DND-41 (cell line): Measurements from ENCODE around the gene MEOX2.

ENCODE experiments used
- ATAC-seq: fragments of 200-7000 bp; cut with Tn5 transposase; 3 replicates; pipeline ENCODE4 v1.9.1; 2021; ENCODE audit warnings: low read depth; ENCODE audit not compliant: insufficient read depth
- DNase-seq: peaks from one replicate; pipeline ENCODE4 v3.0.0-alpha.2; 2020
- H2AFZ ChIP-seq: 2 replicates; pipeline ENCODE4 v1.6.0; 2012; ENCODE audit warnings: low read depth, low read length
- H3K27ac ChIP-seq: 2 replicates; pipeline ENCODE4 v1.5.1; 2012; ENCODE audit warnings: low read length, inconsistent platforms
- H3K27me3 ChIP-seq: fragments of 200-600 bp; sonication (generic); 2 replicates; pipeline ENCODE4 v1.6.0; 2012; ENCODE audit warnings: low read length, mild to moderate bottlenecking, inconsistent platforms; ENCODE audit not compliant: insufficient read depth, poor library complexity
- H3K36me3 ChIP-seq: 2 replicates; pipeline ENCODE4 v1.5.1; 2012; ENCODE audit warnings: low read length, inconsistent platforms; ENCODE audit not compliant: insufficient read depth
- H3K4me1 ChIP-seq: 2 replicates; pipeline ENCODE4 v1.5.1; 2012; ENCODE audit warnings: mild to moderate bottlenecking, low read length; ENCODE audit not compliant: insufficient read depth
- H3K4me2 ChIP-seq: 2 replicates; pipeline ENCODE4 v1.6.0; 2012; ENCODE audit warnings: mild to moderate bottlenecking, moderate library complexity, low read length, inconsistent platforms; ENCODE audit not compliant: insufficient read depth
- H3K4me3 ChIP-seq, 2 experiments: fragments of 200-600 bp in 1 of 2; shearing (Covaris generic) in 1 of 2; 2 replicates each; pipeline ENCODE4 v1.5.1; 2012 to 2016; ENCODE audit warnings: inconsistent platforms in 2 of 2, low read length in 2 of 2, mild to moderate bottlenecking in 2 of 2, low read depth in 1 of 2, moderate library complexity in 1 of 2
- H3K79me2 ChIP-seq: 2 replicates; pipeline ENCODE4 v1.6.0; 2012; ENCODE audit warnings: low read length, inconsistent platforms; ENCODE audit not compliant: insufficient read depth
- H3K9ac ChIP-seq: 2 replicates; pipeline ENCODE4 v1.6.0; 2012; ENCODE audit warnings: low read depth, mild to moderate bottlenecking, inconsistent platforms, low read length, moderate library complexity
- H3K9me3 ChIP-seq: 2 replicates; pipeline ENCODE4 v1.5.1; 2012; ENCODE audit warnings: low read length, moderate library complexity, mild to moderate bottlenecking, inconsistent platforms; ENCODE audit not compliant: insufficient read depth, severe bottlenecking
- H4K20me1 ChIP-seq: 2 replicates; pipeline ENCODE4 v1.6.0; 2012; ENCODE audit warnings: low read length; ENCODE audit not compliant: insufficient read depth
- CTCF ChIP-seq: IDR thresholded peaks from 2 replicates; pipeline ENCODE4 v1.5.1; 2012; ENCODE audit warnings: borderline replicate concordance, low read length, moderate library complexity, mild to moderate bottlenecking; ENCODE audit not compliant: poor library complexity, severe bottlenecking; ENCODE audit errors: extremely low read depth
- EZH2 ChIP-seq: IDR thresholded peaks from 3 replicates; pipeline ENCODE4 v1.6.1; 2012; ENCODE audit warnings: borderline replicate concordance, low read depth, mild to moderate bottlenecking, moderate library complexity, low read length, inconsistent platforms; ENCODE audit not compliant: severe bottlenecking

Gene MEOX2

GRCh38 chr7:15667991-15668390, 18.5 kb downstream of the MEOX2 start:
- H3K27ac ChIP-seq: no peak overlapping the region
- no peaks in the 10 kb centered on the region for H3K27me3 ChIP-seq
- TF ChIP-seq CTCF (no peak), EZH2 (no peak)
- no peaks in the 10 kb centered on the region for H3K4me1 ChIP-seq
- no peak overlapping the region for H3K4me3 ChIP-seq
- no peaks in the 10 kb centered on the region for H3K9me3 ChIP-seq
- no peaks in the 10 kb centered on the region for H3K36me3 ChIP-seq
- no peak overlapping the region for H3K9ac ChIP-seq
- no peak for ATAC-seq
- no peaks in the 10 kb centered on the region for H3K79me2 ChIP-seq
- DNase-seq: no peak
- H4K20me1 ChIP-seq: no peaks in the 10 kb centered on the region
- no peak overlapping the region for H3K4me2 ChIP-seq
- no peak overlapping the region for H2AFZ ChIP-seq

GRCh38 chr7:15662451-15662850, 24.0 kb downstream of the MEOX2 start:
- Histone ChIP-seq H3K9ac (no peak overlapping the region), H3K79me2 (no peaks in the 10 kb centered on the region), H3K27me3 (no peaks in the 10 kb centered on the region), H4K20me1 (no peaks in the 10 kb centered on the region), H3K4me3 (no peak overlapping the region), H3K36me3 (no peaks in the 10 kb centered on the region), H2AFZ (no peak overlapping the region), H3K4me1 (no peaks in the 10 kb centered on the region), H3K27ac (no peak overlapping the region), H3K9me3 (peaks cover 5% of the 10 kb centered on the region), H3K4me2 (no peak overlapping the region)
- ATAC-seq (no peak), DNase-seq (no peak)
- TF ChIP-seq EZH2: no peak
- TF ChIP-seq CTCF: no peak

- Histone ChIP-seq H3K9ac (no peak overlapping the region), H3K4me1 (no peaks in the 10 kb centered on the region), H2AFZ (no peak overlapping the region), H4K20me1 (no peaks in the 10 kb centered on the region), H3K4me2 (no peak overlapping the region), H3K27ac (no peak overlapping the region), H3K36me3 (no peaks in the 10 kb centered on the region), H3K9me3 (peaks cover 5% of the 10 kb centered on the region), H3K79me2 (no peaks in the 10 kb centered on the region), H3K4me3 (no peak overlapping the region), H3K27me3 (no peaks in the 10 kb centered on the region)
- no peak for ATAC-seq
- no peak for TF ChIP-seq EZH2
- no peak for DNase-seq
Measured at GRCh38 chr7:15658247-15658646, 28.2 kb downstream of the MEOX2 start.

GRCh38 chr7:15652776-15653290, 33.6 kb downstream of the MEOX2 start:
- H3K79me2 ChIP-seq: no peaks in the 10 kb centered on the region
- no peak for TF ChIP-seq CTCF
- no peak for TF ChIP-seq EZH2
- no peaks in the 10 kb centered on the region for H4K20me1 ChIP-seq
- H3K9ac ChIP-seq: no peak overlapping the region
- DNase-seq: no peak
- H3K4me1 ChIP-seq: no peaks in the 10 kb centered on the region
- H3K36me3 ChIP-seq: no peaks in the 10 kb centered on the region
- no peak overlapping the region for H2AFZ ChIP-seq
- H3K4me2 ChIP-seq: no peak overlapping the region
- H3K4me3 ChIP-seq: no peak overlapping the region
- no peaks in the 10 kb centered on the region for H3K27me3 ChIP-seq
- no peak overlapping the region for H3K27ac ChIP-seq
- no peak for ATAC-seq
- H3K9me3 ChIP-seq: peaks cover 4% of the 10 kb centered on the region
